ENCODE results near the gene TTC31. TPM values are rescaled to one million over a fixed set of nuclear protein-coding genes. Genes with fewer than 3 reads are reported as not detected.
A peak's percentile ranks its signal among the peaks of the same experiment; 100 is the strongest.

The TTC31 gene
- polyA plus RNA-seq, 6 donors from 2014 or later, result 20.7 to 31.8 (median 25.6) TPM

- peak; percentile 6 for ATAC-seq (ENCODE audit: low read depth in 2 of 2)
- Mint-ChIP-seq H3K9me3 (peaks cover 0 to 3% (median 0%) of the 10 kb centered on the region in 7 donors), H3K4me1 (peaks cover 33 to 47% (median 41%) of the 10 kb centered on the region in 3 donors), H3K27ac (peak overlapping the region; percentile 97 to 100 (median 100)), H3K4me3 (peak overlapping the region; percentile 92 to 100 (median 100)), H3K27me3 (peaks cover 40 to 56% (median 49%) of the 10 kb centered on the region in 3 donors), H3K36me3 (peaks cover 12 to 26% of the 10 kb centered on the region in 2 donors)
- DNase-seq, result no peak
Observed at GRCh38 chr2:74507926-74508520, 25.1 kb downstream of the TTC31 start.

GRCh38 chr2:74510272-74510671 is 27.4 kb downstream of the TTC31 start:
- no peak for ATAC-seq (ENCODE audit: low read depth in 2 of 2)
- H3K36me3 Mint-ChIP-seq, result peaks cover under 1 to 13% of the 10 kb centered on the region in 2 donors
- peaks cover 0 to 3% (median 0%) of the 10 kb centered on the region in 7 donors for H3K9me3 Mint-ChIP-seq
- H3K4me3 Mint-ChIP-seq, result peak overlapping the region in 1 of 8 donors; percentile 30
- H3K27me3 Mint-ChIP-seq, result peaks cover 29 to 50% (median 42%) of the 10 kb centered on the region in 3 donors
- peaks cover 23 to 29% (median 27%) of the 10 kb centered on the region in 3 donors for H3K4me1 Mint-ChIP-seq
- DNase-seq, result no peak
- no peak overlapping the region for H3K27ac Mint-ChIP-seq

GRCh38 chr2:74511104-74511989 is 28.5 kb downstream of the TTC31 start:
- Mint-ChIP-seq H3K9me3 (peaks cover 0 to 3% (median 0%) of the 10 kb centered on the region in 7 donors), H3K4me1 (peaks cover 25 to 34% (median 34%) of the 10 kb centered on the region in 3 donors), H3K36me3 (peaks cover 0 to 5% of the 10 kb centered on the region in 2 donors), H3K27ac (no peak overlapping the region), H3K4me3 (peak overlapping the region in 1 of 8 donors; percentile 52), H3K27me3 (peaks cover 34 to 59% (median 48%) of the 10 kb centered on the region in 3 donors)
- ATAC-seq (ENCODE audit: low read depth in 2 of 2) (no peak), DNase-seq (no peak)

- Mint-ChIP-seq H3K27ac (peak overlapping the region in 2 of 6 donors; percentile 33 to 80), H3K36me3 (no peaks in the 10 kb centered on the region), H3K9me3 (peaks cover 0 to 3% (median 0%) of the 10 kb centered on the region in 7 donors), H3K4me1 (peaks cover 19 to 35% (median 34%) of the 10 kb centered on the region in 3 donors), H3K27me3 (peaks cover 49 to 75% (median 64%) of the 10 kb centered on the region in 3 donors), H3K4me3 (peak overlapping the region in 5 of 8 donors; percentile 10 to 66 (median 49))
- DNase-seq (no peak), ATAC-seq (ENCODE audit: low read depth in 2 of 2) (no peak)
Observed at GRCh38 chr2:74512744-74513604, 30.1 kb downstream of the TTC31 start.

GRCh38 chr2:74513605-74514367 is 30.9 kb downstream of the TTC31 start:
- peak overlapping the region; percentile 12 to 63 (median 42) for H3K4me3 Mint-ChIP-seq

GRCh38 chr2:74514368-74515270 is 31.7 kb downstream of the TTC31 start, which contains the start of gene TLX2:
Gene TLX2, plus strand, starts transcription at chr2:74514450. Its CDS starts 357 bp downstream, at chr2:74514807.
- Mint-ChIP-seq H3K4me3 (peak within 1 kb of the TSS; percentile 59 to 89 (median 79)), H3K27me3 (peaks cover 64 to 89% (median 78%) of the 10 kb centered on the region in 3 donors), H3K27ac (peak within 1 kb of the TSS in 2 of 6 donors; percentile 33 to 92), H3K9me3 (peaks cover 0 to 3% (median 0%) of the 10 kb centered on the region in 7 donors), H3K4me1 (peaks cover 13 to 27% (median 25%) of the 10 kb centered on the region in 3 donors), H3K36me3 (no peaks in the 10 kb centered on the region)
- DNase-seq (peak; percentile 24), ATAC-seq (ENCODE audit: low read depth in 2 of 2) (peak; percentile 22 to 28)

More at GRCh38 chr2:74513605-74514367, 30.9 kb downstream of the TTC31 start:
- Mint-ChIP-seq H3K27me3 (peaks cover 57 to 83% (median 72%) of the 10 kb centered on the region in 3 donors), H3K27ac (peak overlapping the region in 2 of 6 donors; percentile 33 to 80), H3K9me3 (peaks cover 0 to 3% (median 0%) of the 10 kb centered on the region in 7 donors), H3K36me3 (no peaks in the 10 kb centered on the region), H3K4me1 (peaks cover 13 to 27% (median 26%) of the 10 kb centered on the region in 3 donors)
- DNase-seq, result no peak
- ATAC-seq (ENCODE audit: low read depth in 2 of 2), result no peak

GRCh38 chr2:74515271-74515980 is 32.5 kb downstream of the TTC31 start:
- DNase-seq, result no peak
- no peaks in the 10 kb centered on the region for H3K36me3 Mint-ChIP-seq
- peak overlapping the region; percentile 59 to 89 (median 79) for H3K4me3 Mint-ChIP-seq
- H3K27me3 Mint-ChIP-seq, result peaks cover 70 to 91% (median 79%) of the 10 kb centered on the region in 3 donors
- peak; percentile 17 to 21 for ATAC-seq (ENCODE audit: low read depth in 2 of 2)
- H3K27ac Mint-ChIP-seq, result peak overlapping the region in 1 of 6 donors; percentile 92
- no peaks in the 10 kb centered on the region for H3K9me3 Mint-ChIP-seq
- peaks cover 13 to 27% (median 25%) of the 10 kb centered on the region in 3 donors for H3K4me1 Mint-ChIP-seq

- Mint-ChIP-seq H3K36me3 (no peaks in the 10 kb centered on the region), H3K27me3 (peaks cover 71 to 93% (median 80%) of the 10 kb centered on the region in 3 donors), H3K4me3 (peak overlapping the region; percentile 70 to 91 (median 86)), H3K4me1 (peaks cover 13 to 27% (median 25%) of the 10 kb centered on the region in 3 donors), H3K27ac (no peak overlapping the region), H3K9me3 (no peaks in the 10 kb centered on the region)
- peak; percentile 77 to 79 for ATAC-seq (ENCODE audit: low read depth in 2 of 2)
- DNase-seq, result peak; percentile 64
Observed at GRCh38 chr2:74515981-74516633, 33.2 kb downstream of the TTC31 start.

- Mint-ChIP-seq H3K27me3 (peaks cover 69 to 93% (median 80%) of the 10 kb centered on the region in 3 donors), H3K36me3 (peaks cover 0 to 3% of the 10 kb centered on the region in 2 donors), H3K27ac (no peak overlapping the region), H3K4me3 (peak overlapping the region; percentile 70 to 91 (median 86)), H3K4me1 (peaks cover 13 to 27% (median 25%) of the 10 kb centered on the region in 3 donors), H3K9me3 (no peaks in the 10 kb centered on the region)
- DNase-seq, result no peak
- ATAC-seq (ENCODE audit: low read depth in 2 of 2), result no peak
Observed at GRCh38 chr2:74516650-74517049, 33.8 kb downstream of the TTC31 start.

GRCh38 chr2:74522516-74522915 is 39.6 kb downstream of the TTC31 start:
- peaks cover 12 to 23% of the 10 kb centered on the region in 2 donors for H3K36me3 Mint-ChIP-seq
- ATAC-seq (ENCODE audit: low read depth in 2 of 2) (no peak), DNase-seq (no peak)
- H3K27ac Mint-ChIP-seq, result no peak overlapping the region
- H3K4me1 Mint-ChIP-seq, result peaks cover 14 to 19% (median 15%) of the 10 kb centered on the region in 3 donors
- H3K9me3 Mint-ChIP-seq, result no peaks in the 10 kb centered on the region
- peaks cover 42 to 50% (median 50%) of the 10 kb centered on the region in 3 donors for H3K27me3 Mint-ChIP-seq
- H3K4me3 Mint-ChIP-seq, result no peak overlapping the region
